Stimulated activated CD8-positive, alpha-beta memory T cell treated with anti-CD3 and anti-CD28 coated beads, Interleukin-12 subunit alpha, Interleukin-12 subunit beta, amount 100 ng/mL, for 1 hour (primary cell): ENCODE measurements around the gene EPS15.
"Not testable (repeated sequence)": the region's sequence is repeated elsewhere in the genome, so short reads cannot be mapped to it uniquely, and the experiment has no call there.

Source experiments
- DNase-seq: peaks from one replicate; pipeline ENCODE4 v3.0.0-alpha.2; 2020; ENCODE audit warnings: low read depth

Gene EPS15

DNA sequence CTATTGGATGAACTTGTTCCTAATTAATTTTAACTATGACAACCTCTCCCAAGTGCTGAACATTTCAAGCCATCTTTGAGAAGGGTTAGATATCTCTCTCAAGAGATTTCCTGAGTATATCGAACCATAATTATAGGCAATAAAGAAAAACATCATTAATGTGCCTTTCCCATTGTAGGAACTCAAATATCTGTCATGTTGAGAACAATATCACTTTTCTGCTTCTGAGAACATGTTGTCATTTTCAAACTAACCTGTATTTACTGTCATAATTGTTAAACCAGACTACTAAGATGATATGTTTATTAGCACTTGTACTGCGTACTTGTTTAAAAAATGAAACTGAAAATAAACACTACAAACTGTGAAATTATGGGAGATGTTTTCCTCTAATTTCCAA is 4.3 kb downstream of the EPS15 start:
- no peak for DNase-seq

DNA sequence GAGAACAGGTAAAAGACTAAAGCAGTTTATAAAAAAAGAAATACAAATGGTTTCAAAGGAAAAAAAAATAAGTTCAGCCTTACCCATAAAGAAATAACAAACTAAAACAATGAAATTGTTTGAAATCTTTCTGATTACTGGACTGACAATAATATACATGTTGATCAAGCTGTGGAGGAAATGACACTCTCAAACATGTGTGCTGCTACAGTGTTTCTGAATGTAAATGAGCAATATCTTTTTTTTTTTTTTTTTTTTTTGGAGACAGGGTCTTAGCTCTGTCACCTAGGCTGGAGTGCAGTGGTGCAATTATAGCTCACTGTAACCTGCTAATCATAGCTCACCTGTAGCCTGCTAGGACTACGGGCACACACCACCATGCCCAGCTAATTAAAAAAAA is 6.5 kb downstream of the EPS15 start:
- no peak for DNase-seq

DNA sequence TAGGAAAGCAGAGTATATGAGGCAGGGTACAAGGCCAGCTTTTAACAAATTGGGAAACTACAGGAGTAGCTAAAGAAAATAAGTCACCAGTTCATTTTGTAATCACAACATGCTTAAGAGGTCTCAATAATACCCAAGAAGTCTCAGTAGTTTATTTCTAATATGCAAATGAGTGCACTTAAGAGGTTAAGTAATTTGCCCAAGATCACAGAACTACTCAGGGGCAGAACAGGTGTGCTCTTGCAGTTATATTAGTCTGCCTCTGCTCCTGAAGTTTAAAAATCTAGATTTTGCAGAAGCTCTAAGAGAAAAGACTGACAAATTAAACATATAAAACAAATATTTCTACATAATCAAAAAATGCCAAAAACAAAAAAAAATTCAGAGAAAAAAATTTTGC is 6.9 kb downstream of the EPS15 start:
- no peak for DNase-seq

DNA sequence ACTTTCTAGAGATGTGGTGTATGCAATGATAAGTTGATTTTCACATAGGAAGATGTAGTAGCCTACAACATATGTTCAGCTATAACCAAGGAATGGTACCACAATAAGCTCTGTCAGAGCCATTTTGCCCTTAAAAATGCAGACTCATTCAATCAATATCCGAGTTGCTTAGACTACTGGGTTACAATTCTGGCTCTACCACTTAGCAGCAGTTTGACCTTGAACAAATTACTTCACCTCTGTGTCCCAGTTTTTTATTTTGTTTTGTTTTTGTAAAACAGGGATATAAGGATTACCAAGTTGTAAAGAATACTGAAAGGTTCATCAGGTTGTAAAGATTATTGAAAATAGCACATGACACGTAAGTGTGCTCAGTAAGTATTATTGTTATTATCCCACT is 9.3 kb downstream of the EPS15 start:
- DNase-seq, result no peak

DNA sequence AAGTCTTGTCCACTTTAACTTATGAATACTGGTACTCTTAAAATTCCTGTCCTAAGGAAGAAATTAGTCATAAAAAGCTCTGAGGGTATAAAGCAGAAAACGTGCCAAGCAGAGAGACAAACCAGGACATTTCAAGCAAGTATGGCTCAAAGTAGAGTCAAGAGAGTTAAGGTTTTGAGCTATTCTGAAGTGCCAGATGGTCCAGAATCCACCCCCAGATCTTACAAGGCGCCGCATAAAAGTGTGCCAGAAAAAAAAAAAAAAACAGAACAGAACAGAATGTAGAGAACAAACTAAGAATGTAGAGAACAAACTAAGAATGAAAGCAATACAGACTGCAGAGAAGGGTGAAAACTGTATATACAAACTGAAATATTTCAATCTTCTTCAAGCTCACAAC is 12.5 kb downstream of the EPS15 start:
- no peak for DNase-seq

DNA sequence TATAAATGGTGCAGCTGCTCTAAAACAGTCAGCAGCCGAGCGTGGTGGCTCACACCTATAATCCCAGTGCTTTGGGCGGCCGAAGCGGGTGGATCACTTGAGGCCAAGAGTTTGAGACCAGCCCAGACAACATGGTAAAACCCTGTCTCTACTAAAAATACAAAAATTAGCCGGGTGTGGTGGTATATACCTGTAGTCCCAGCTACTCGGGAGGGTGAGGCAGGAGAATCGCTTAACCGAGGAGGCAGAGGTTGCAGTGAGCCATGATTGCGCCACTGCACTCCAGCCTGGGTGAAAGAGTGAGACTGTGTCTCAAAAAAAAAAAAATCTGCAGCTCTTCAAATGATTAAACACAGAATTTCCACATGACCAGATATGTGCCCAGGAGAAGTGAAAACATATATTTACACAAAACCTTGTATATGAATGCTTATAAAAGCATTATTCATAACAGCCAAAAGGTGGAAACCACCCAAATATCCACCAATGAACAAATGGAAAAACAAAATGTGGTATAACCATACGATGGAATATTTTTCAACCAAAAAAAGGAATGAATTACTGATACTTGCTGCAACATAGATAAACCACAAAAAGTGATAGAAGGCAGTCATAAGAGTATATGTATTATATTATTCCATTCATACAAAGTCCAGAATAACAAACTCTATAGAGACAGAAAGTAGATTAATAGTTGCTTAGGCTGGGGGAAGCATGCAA is 14.1 kb downstream of the EPS15 start:
- DNase-seq, result no peak

DNA sequence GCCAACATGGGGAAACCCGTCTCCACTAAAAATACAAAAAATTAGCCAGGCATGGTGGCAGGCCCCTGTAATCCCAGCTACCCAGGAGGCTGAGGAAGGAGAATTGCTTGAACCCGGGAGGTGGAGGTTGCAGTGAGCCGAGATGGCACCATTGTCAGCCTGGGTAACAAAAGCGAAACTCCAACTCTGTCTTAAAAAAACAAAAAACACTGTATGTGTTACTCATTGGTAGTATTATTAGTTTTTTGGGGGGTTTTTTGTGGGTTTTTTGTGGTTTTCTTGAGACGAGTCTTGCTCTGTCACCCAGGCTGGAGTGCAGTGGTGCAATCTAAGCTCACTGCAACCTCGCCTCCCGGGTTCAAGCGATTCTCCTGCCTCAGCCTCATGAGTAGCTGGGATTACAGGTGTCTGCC is 17.8 kb downstream of the EPS15 start:
- DNase-seq, result not testable (repeated sequence)

DNA sequence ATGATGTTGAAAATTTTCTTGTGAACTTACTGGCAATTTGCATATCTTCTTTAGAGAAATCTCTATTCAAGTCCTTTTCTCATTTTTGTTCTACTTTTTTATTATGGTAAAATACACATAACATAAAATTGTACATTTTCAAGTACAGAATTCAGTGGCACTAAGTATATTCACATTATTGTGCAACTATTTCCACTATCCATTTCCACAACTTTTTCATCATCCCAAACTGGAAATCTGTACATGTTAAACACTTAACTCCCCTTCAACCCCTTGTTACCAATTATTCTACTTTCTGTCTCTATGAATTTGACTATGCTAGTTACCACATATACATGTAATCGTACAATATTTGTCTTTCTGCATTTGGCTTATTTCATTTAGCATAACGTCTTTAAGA is 19.4 kb downstream of the EPS15 start:
- no peak for DNase-seq

DNA sequence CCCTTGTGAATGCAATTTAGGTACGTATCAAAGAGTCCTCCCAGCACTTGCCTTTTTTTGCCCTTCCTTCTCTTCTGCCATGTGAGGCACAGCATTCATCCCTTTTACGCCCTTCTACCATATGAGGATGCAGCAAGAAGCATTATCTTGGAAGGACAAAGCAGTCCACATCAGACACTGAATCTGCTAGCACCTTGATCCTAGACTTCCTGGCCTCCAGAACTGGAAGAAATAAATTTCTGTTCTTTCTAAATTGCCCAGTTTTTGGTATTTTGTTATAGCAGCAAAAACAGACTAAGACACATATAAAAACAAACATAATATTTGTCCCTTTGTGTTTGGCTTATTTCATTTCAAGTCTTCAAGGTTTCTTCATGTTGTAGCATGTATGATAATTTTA is 20.1 kb downstream of the EPS15 start:
- DNase-seq, result no peak

DNA sequence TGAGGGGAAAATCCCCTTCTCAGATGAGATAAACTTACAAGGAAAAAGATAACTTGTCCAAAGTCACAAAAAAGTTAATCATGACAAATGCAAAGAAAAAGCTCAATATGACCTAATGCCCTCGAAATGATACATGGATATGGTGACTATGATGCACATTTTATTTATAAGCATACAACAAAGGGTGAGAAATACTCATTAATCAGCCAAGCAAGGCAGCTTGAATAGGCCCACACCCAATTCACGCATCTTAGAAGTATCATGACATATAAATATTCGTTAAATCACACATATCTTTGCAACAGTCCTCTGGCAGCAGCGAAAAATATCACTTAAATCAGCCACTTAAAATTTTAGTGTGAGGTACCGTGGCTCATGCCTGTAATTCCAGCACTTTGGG is 21.7 kb downstream of the EPS15 start:
- no peak for DNase-seq

DNA sequence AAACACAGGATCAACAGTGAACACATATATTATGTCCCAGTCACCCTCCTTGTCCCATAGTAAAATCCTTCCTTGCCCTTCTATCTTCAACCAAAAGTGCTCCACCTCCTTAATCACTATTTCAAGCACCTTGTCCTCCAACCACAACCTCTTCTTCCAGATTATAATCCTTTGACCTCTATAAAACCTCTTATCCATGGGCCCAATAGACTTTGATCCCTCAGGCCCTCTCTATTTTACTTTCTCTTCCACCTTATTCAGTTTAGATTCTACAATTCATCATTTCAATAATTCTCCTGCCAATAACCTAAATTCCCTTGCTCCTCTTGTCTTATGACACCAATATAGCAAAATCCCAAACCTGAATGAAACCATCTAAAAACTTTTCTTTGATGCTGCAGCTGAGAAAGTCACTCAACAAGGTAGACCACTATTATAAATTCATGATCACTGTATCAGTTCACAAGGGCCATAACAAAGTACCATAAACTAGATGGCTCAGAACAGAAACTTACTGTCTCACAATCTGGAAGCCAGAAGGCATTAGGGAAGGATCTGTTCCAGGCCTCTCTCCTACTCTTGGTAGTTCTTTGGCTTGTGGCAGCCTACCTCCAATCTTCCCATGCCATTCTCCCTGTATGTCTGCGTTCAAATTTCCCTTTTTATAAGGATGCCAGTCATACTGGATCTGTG is 24.8 kb downstream of the EPS15 start:
- DNase-seq, result no peak

DNA sequence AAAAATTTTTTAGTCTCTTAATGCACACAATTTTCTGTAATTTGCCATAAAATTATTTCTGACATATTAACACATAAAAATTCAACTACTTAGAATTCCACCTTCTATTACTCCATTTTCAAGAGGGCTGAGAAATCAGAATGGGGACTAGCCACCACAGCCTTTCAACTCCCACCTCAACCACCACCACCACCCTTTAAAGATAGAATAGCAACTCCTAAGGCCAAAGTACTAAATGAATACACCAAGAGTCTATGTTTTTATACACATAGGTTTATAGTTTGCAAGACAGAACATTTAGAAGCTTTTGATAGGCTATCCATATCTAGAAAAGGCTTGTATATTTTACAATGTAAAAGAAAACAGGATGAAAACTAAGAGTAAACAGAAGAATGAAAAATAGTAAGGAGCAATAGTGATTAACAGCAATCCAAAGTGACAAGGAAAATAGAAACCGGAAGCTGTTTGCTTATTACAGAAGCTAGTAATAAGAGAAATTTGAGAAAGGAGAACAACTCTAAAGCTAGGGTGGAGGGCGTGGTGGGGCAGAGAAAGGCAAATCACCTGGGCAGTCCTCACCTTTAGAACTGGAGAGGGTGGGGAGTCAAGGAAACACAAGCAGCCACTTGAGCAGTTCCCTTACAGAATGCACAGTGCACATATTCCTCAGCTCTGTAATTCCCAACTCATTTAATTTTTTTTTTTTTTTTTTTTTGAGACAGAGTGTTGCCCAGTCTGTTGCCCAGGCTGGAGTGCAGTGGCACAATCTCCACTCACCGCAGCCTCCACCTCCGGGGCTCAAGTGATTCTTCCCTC is 27.7 kb downstream of the EPS15 start:
- DNase-seq, result no peak

DNA sequence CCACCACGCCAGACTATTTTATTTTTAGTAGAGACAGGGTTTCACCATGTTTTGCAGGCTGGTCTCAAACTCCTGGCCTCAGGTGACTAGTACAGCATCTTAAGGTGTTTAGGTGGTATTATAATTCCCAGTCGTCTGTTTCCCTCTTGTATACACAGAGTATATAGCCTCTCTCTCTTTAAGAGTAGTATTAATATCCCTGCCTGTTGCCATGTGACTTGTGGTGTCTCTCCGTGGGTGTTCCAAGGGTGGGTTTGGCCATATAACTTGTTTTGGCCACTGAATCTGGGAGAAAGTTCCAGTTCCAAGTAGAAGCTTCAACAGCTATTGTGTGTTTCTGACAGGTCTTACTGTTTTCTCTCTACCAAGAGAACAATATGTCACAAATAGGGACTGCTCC is 29.6 kb downstream of the EPS15 start:
- no peak for DNase-seq

DNA sequence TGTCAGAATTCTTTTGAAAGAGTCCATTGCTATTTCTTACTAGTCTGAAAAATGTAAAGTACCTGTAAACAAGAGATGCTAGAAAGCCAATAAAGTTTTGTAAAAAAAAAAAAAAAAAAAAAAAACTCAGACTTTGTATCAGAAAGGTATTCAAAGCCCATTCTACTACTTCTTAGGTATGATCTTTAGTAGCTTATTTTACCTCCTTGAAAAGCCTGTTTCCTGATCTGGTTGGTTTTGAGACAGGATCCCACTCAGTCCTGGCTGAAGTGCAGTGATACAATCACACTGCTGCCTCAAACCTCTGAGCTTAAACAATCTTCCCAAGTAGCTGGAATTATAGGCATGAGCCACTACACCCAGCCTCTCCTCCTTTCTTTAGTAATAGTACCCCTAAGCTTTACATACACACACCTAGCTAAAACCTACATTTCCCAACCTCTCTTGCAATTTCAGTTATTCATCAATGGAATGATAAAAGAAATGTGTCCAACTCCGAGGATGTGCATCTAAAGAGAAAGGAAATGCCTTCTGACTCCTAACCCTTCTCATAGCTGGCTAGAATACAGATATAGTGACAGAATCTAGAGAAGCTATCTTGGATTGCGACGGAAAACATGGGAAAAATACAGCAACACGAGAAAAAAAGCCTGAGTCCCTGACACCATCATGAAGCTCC is 30.6 kb downstream of the EPS15 start:
- DNase-seq, result no peak

DNA sequence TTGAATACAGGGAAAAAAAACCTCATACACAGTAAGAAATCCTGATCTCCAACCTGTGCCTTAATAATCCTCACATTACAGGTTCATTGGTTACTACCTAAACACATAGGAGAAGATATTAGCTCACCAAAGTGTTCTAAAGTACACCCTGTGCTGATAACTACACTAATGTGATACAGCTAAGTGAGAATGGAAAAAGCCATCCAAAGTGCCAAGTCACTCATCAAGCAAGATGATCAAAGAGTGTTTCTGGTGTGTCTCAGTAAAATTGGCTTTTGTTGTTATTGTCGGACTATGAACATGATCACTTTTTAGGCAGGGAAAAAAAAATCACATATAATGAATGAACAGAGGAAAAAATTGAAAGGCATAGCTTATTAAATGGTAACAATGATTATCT is 31.4 kb downstream of the EPS15 start:
- no peak for DNase-seq

DNA sequence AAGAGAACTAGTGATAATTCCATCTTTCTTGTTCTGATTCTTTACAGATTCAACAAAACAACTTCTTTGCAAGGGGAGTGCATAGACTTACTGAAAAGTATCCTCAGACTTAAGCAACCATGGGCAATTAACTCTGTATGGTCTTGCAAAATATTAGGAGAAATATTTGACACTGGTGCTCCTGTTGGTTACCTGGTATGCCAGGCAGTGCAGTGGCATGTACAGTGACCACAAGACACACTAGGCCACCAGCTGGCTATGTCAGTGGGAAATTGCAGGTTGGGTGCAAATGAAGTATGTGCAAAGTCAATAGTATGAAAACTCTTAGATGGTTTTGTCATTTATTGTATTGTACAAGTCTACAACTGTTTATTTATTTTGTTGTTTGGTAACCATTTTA is 34.5 kb downstream of the EPS15 start:
- DNase-seq, result no peak

DNA sequence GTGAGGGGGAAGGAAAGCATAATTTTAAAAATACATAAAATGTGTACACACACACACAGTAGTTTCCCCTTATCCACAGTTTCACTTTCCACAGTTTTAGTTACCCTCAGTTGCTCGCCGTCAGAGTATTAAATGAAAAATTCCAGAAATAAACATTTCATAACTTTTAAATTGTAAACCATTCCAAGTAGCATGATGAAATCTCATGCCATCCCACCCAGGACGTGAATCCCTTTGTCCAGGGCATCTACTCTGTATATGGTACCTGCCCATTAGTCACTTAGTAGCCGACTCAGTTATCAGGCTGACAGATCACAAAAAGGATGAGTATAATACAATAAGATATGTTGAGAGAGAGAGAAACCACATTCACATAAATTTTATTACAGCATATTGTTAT is 36.2 kb downstream of the EPS15 start:
- no peak for DNase-seq

DNA sequence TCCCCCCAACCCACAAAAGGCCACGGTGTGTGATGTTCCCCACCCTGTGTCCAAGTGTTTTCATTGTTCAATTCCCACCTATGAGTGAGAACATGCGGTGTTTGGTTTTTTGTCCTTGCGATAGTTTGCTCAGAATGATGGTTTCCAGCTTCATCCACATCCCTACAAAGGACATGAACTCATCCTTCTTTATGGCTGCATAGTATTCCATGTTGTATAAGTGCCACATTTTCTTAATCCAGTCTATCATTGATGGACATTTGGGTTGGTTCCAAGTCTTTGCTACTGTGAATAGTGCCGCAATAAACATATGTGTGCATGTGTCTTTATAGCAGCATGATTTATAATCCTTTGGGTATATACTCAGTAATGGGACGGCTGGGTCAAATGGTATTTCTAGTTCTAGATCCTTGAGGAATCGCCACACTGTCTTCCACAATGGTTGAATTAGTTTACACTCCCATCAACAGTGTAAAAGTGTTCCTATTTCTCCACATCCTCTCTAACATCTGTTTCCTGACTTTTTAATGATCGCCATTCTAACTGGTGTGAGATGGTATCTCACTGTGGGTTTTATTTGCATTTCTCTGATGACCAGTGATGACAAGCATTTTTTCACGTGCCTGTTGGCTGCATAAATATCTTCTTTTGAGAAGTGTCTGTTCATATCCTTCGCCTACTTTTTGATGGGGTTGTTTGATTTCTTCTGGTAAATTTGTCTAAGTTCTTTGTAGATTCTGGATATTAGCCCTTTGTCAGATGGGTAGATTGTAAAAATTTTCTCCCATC is 44.0 kb downstream of the EPS15 start:
- not testable (repeated sequence) for DNase-seq

DNA sequence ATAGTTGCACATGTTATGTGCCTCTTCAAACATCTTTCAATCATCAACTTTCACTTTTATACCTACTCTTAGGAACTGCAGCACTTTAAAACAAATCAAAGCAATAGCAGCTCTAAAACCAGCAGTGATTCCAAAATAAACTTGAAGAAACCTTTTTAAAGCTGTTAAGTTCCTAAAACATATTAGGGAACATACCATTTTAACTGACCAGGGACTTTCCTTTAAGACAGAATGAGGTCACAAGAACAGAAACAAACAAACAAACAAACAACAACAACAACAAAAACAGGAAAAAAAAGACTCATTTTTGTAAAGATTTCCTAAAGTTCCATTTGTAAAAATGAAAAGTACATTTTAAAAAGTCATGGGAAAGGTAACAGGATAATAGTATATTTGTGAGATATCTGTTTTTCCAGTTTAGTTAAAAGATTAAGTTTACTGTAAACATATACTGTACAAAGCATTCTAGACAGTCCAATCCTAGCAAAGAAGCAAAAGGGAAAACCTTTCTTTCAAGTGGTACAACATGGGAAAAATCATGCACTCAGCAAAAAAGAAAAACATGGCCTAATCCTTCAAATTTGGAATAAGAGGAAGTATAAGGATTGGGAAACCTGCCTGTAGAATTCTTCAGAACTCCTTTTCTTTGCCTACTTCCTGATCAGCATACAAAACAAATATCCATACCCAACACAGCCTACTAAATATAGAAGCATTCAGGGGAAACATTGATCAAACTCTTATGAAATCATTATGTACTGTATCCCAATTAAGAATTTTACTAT is 45.5 kb downstream of the EPS15 start:
- DNase-seq, result no peak

DNA sequence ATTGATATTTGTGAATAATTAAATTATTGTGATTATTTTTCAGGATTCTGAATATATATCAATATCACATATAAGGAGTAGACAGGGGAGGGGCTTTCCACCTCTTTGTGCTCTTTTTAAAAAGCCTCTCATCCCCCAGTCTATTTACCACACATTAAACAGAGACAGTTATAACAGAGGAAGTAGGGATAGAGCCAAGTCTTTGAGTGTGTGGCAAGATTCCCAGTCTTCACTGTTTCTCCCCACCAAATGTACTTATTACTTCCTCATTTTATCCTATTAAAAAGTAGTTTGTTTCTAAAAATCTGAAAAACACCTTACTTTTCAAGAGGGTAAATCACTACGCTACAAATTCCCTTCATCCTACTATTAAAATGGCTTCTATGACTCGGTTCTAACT is 46.7 kb downstream of the EPS15 start:
- no peak for DNase-seq

DNA sequence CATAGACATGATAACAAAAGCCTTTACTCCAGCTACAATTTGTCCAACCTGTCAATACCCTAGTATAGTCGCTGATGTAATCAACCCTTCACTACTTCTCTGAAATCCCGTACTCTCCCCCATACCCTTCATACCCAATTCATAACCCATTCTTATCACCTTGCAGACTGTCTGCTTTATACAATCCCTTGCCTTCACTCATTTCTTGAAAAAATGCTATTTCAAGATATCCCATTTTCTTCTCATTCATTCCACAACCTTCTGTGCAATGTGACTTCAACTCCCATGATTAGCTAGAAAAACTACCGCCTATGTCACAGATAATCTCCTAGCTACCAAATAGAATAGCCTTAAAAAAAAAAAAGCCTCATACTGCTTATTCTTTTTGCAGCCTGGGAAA is 49.5 kb downstream of the EPS15 start:
- DNase-seq, result no peak
